HepG2 (cell line): ENCODE measurements around the gene SSH3. TPM values are rescaled to one million over a fixed set of nuclear protein-coding genes. Genes with fewer than 3 reads are reported as not detected.
A peak's percentile ranks its signal among the peaks of the same experiment; 100 is the strongest.

ENCODE experiments used
- ATAC-seq: fragments of 200-7000 bp; cut with Tn5 transposase; 3 replicates; pipeline ENCODE4 v1.9.1; 2020; ENCODE audit warnings: mild to moderate bottlenecking, moderate library complexity
- BruUV-seq: library from RNA; stranded (reverse); fragments of 400-500 nt; replicated peaks from 2 replicates; lab custom pipeline; 2021; lab: Mats Ljungman, UMichigan
- CTCF ChIA-PET: fragments of 300-600 bp; formaldehyde crosslinking; extraction: SDS; loops from one replicate; lab custom pipeline; 2021; ENCODE audit warnings: low total read pairs, inconsistent platforms, low intra/inter-chr PET ratio; lab: Yijun Ruan, JAX
- POLR2A ChIA-PET: fragments of 350-600 bp; sonication (Branson Sonifier 250); formaldehyde crosslinking; loops from one replicate; lab custom pipeline; 2020; ENCODE audit warnings: antibody characterized with exemption, inconsistent platforms; lab: Yijun Ruan, JAX
- DNase-seq: peaks from one replicate; pipeline ENCODE4 v3.0.0-alpha.2; 2015; ENCODE audit warnings: low spot score
- FAIRE-seq: peaks from 3 replicates; lab custom pipeline; 2011; peaks lifted over from hg19 to GRCh38; lab: Jason Lieb, UNC
- H2AFZ ChIP-seq: one replicate; pipeline ENCODE4 v1.6.1; 2011; ENCODE audit warnings: low read length, inconsistent platforms
- H3K27ac ChIP-seq: fragments of 300-600 bp; 3 replicates; pipeline ENCODE4 v1.8.0; 2011; ENCODE audit warnings: mixed run types, mild to moderate bottlenecking, mixed read lengths, low read length, inconsistent platforms; ENCODE audit not compliant: insufficient read depth; ENCODE audit errors: extremely low read length
- H3K27me3 ChIP-seq, 2 experiments: fragments of 200-600 bp in 1 of 2; 2 replicates in 1 of 2; 3 replicates in 1 of 2; pipeline versions ENCODE4 v1.6.0 to v1.8.0; 2011; ENCODE audit warnings: low read length in 2 of 2, mild to moderate bottlenecking in 2 of 2, moderate library complexity in 2 of 2, inconsistent platforms in 1 of 2; ENCODE audit not compliant: insufficient read depth in 2 of 2, control insufficient read depth in 1 of 2
- H3K36me3 ChIP-seq, 2 experiments: fragments of 200-600 bp in 1 of 2; replicated peaks in 1 of 2; 2 replicates in 1 of 2; 3 replicates in 1 of 2; pipeline versions ENCODE4 v1.5.1 to v1.8.0; 2011; ENCODE audit warnings: low read length in 2 of 2, inconsistent platforms in 1 of 2; ENCODE audit not compliant: insufficient read depth in 2 of 2, control insufficient read depth in 1 of 2
- H3K4me1 ChIP-seq: 2 replicates; pipeline ENCODE4 v1.5.1; 2012; ENCODE audit warnings: low read length, inconsistent platforms; ENCODE audit not compliant: insufficient read depth
- H3K4me2 ChIP-seq: 2 replicates; pipeline ENCODE4 v1.6.0; 2011; ENCODE audit warnings: low read depth, low read length, inconsistent platforms
- H3K4me3 ChIP-seq, 3 experiments: fragments of 200-600 bp in 1 of 3; sonication (generic), shearing (Covaris generic) in 1 of 3; replicated peaks in 1 of 3; 2 replicates each; pipeline ENCODE4 v1.5.1; 2011 to 2016; ENCODE audit warnings: low read length in 3 of 3, inconsistent platforms in 2 of 3, low read depth in 2 of 3, mild to moderate bottlenecking in 2 of 3, control low read depth in 1 of 3, mixed read lengths in 1 of 3; ENCODE audit not compliant: insufficient read depth in 1 of 3
- H3K79me2 ChIP-seq: one replicate; pipeline ENCODE4 v1.6.1; 2011; ENCODE audit warnings: low read length, inconsistent platforms; ENCODE audit not compliant: insufficient read depth
- H3K9ac ChIP-seq: 2 replicates; pipeline ENCODE4 v1.6.0; 2011; ENCODE audit warnings: mild to moderate bottlenecking, low read depth, low read length, inconsistent platforms; ENCODE audit not compliant: insufficient read depth
- H3K9me3 ChIP-seq: 2 replicates; pipeline ENCODE4 v1.5.1; 2012; ENCODE audit warnings: mild to moderate bottlenecking, low read length
- H4K20me1 ChIP-seq: 2 replicates; pipeline ENCODE4 v1.6.0; 2011; ENCODE audit warnings: inconsistent platforms, mild to moderate bottlenecking, low read length, moderate library complexity; ENCODE audit not compliant: insufficient read depth
- EP300 ChIP-seq, 3 experiments: sonication (generic) in 1 of 3; formaldehyde crosslinking in 1 of 3; IDR thresholded peaks; 2 replicates each; pipeline versions ENCODE4 v1.5.1 to v1.6.1; 2011 to 2020; ENCODE audit warnings: low read depth in 2 of 3, low read length in 2 of 3, borderline replicate concordance in 1 of 3, improper control_type of control experiment in 1 of 3, mild to moderate bottlenecking in 1 of 3, missing genetic modification reagents in 1 of 3, moderate library complexity in 1 of 3
- FOXK2 ChIP-seq: fragments of 450-650 bp; IDR thresholded peaks from 2 replicates; pipeline ENCODE4 v1.6.1; 2016
- GPN1 ChIP-seq: sonication (generic); formaldehyde crosslinking; IDR thresholded peaks from 2 replicates; pipeline ENCODE4 v1.5.1; 2020; ENCODE audit warnings: missing genetic modification reagents, borderline replicate concordance
- MIXL1 ChIP-seq: IDR thresholded peaks from 2 replicates; pipeline ENCODE4 v1.6.1; 2016
- PAX8 ChIP-seq: sonication (generic); formaldehyde crosslinking; IDR thresholded peaks from 2 replicates; pipeline ENCODE4 v1.8.0; 2022; ENCODE audit warnings: mild to moderate bottlenecking, missing genetic modification reagents, borderline replicate concordance
- SMC3 ChIP-seq: IDR thresholded peaks from 2 replicates; pipeline ENCODE4 v1.6.1; 2011; ENCODE audit warnings: low read length, improper control_type of control experiment
- SP5 ChIP-seq: IDR thresholded peaks from 2 replicates; pipeline ENCODE4 v1.6.1; 2016; ENCODE audit warnings: low read depth, borderline replicate concordance
- THAP11 ChIP-seq: IDR thresholded peaks from 2 replicates; pipeline ENCODE4 v1.6.1; 2016; ENCODE audit warnings: missing biosample characterization, missing genetic modification reagents
- ZBTB7A ChIP-seq: sonication (generic); formaldehyde crosslinking; IDR thresholded peaks from 2 replicates; pipeline ENCODE4 v1.8.0; 2022; ENCODE audit warnings: mild to moderate bottlenecking, missing genetic modification reagents
- ZGPAT ChIP-seq: IDR thresholded peaks from 2 replicates; pipeline ENCODE4 v1.6.1; 2016; ENCODE audit warnings: mild to moderate bottlenecking
- ZMYM3 ChIP-seq: sonication (generic); formaldehyde crosslinking; IDR thresholded peaks from 2 replicates; pipeline ENCODE4 v1.5.1; 2020; ENCODE audit warnings: mild to moderate bottlenecking, missing genetic modification reagents
- ZNF205 ChIP-seq: IDR thresholded peaks from 2 replicates; pipeline ENCODE4 v1.6.1; 2018; ENCODE audit warnings: missing biosample characterization, missing genetic modification reagents
- ZNF367 ChIP-seq: sonication (generic); formaldehyde crosslinking; IDR thresholded peaks from 2 replicates; pipeline ENCODE4 v1.4.0; 2020; ENCODE audit warnings: missing genetic modification reagents, borderline replicate concordance
- WGBS: methylation state at CpG from one replicate; pipeline ENCODE4 v1.1.6; 2017; ENCODE audit warnings: low lambda C conversion rate; 5-methylcytosine and 5-hydroxymethylcytosine counted together
- in situ Hi-C: cut with HindIII; loops from 2 replicates; pipeline ENCODE4 v1.10.0; 2017; ENCODE audit warnings: low pct_unique_long_range_greater_than_20kb; ENCODE audit not compliant: extremely low pct_ligation_motif_present
- intact Hi-C: fragments of 100-400 bp; cut with micrococcal nuclease; formaldehyde crosslinking; loops from one replicate; pipeline ENCODE4 v1.10.0; 2022; ENCODE audit not compliant: unreplicated experiment
- polyA plus RNA-seq, 8 experiments: library from polyadenylated mRNA; depleted of rRNA in 3 of 8; stranded (reverse) in 7 of 8; unstranded in 1 of 8; fragments of >200 nt; fragmentation: Illumina TruSeq in 4 of 8; extraction: Trizol in 4 of 8; gene quantifications; 2 replicates each; pipeline versions ENCODE4 v1.2.1 to v1.2.3, GENCODE V29; 2011 to 2016; ENCODE audit warnings: low read depth in 4 of 8, missing spikeins in 1 of 8, mixed read lengths in 1 of 8; ENCODE audit not compliant: insufficient read depth in 1 of 8
- total RNA-seq, 5 experiments: library from RNA; depleted of rRNA; stranded (reverse); fragments of >200 nt; fragmentation: Illumina TruSeq; extraction: Trizol; gene quantifications; 2 replicates each; pipeline ENCODE4 v1.2.3, GENCODE V29; 2016; ENCODE audit warnings: low read depth in 1 of 5
- TF ChIP-seq, protein P1 (sequence below): sonication (generic); formaldehyde crosslinking; IDR thresholded peaks from 2 replicates; pipeline ENCODE4 v1.5.1; 2020; ENCODE audit warnings: mild to moderate bottlenecking, missing genetic modification reagents, moderate library complexity
- TF ChIP-seq, protein P2 (sequence below): IDR thresholded peaks from 2 replicates; pipeline ENCODE4 v1.6.1; 2016; ENCODE audit warnings: control low read depth

Gene SSH3
- total and polyA plus RNA-seq, 2 of the 13 experiments (the other 11 are each of a cell fraction or from before 2014, with no cell fraction given): 12.4 to 18.8 TPM

GRCh38 chr11:67356387-67356863 is 53.1 kb downstream of the SSH3 start (continued):
- TF ChIP-seq, protein P1, sequence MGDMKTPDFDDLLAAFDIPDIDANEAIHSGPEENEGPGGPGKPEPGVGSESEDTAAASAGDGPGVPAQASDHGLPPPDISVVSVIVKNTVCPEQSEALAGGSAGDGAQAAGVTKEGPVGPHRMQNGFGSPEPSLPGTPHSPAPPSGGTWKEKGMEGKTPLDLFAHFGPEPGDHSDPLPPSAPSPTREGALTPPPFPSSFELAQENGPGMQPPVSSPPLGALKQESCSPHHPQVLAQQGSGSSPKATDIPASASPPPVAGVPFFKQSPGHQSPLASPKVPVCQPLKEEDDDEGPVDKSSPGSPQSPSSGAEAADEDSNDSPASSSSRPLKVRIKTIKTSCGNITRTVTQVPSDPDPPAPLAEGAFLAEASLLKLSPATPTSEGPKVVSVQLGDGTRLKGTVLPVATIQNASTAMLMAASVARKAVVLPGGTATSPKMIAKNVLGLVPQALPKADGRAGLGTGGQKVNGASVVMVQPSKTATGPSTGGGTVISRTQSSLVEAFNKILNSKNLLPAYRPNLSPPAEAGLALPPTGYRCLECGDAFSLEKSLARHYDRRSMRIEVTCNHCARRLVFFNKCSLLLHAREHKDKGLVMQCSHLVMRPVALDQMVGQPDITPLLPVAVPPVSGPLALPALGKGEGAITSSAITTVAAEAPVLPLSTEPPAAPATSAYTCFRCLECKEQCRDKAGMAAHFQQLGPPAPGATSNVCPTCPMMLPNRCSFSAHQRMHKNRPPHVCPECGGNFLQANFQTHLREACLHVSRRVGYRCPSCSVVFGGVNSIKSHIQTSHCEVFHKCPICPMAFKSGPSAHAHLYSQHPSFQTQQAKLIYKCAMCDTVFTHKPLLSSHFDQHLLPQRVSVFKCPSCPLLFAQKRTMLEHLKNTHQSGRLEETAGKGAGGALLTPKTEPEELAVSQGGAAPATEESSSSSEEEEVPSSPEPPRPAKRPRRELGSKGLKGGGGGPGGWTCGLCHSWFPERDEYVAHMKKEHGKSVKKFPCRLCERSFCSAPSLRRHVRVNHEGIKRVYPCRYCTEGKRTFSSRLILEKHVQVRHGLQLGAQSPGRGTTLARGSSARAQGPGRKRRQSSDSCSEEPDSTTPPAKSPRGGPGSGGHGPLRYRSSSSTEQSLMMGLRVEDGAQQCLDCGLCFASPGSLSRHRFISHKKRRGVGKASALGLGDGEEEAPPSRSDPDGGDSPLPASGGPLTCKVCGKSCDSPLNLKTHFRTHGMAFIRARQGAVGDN (CRISPR knock-in tag): peak; percentile 16; the same call in 1 of the 2 replicates
- TF ChIP-seq, protein P2, sequence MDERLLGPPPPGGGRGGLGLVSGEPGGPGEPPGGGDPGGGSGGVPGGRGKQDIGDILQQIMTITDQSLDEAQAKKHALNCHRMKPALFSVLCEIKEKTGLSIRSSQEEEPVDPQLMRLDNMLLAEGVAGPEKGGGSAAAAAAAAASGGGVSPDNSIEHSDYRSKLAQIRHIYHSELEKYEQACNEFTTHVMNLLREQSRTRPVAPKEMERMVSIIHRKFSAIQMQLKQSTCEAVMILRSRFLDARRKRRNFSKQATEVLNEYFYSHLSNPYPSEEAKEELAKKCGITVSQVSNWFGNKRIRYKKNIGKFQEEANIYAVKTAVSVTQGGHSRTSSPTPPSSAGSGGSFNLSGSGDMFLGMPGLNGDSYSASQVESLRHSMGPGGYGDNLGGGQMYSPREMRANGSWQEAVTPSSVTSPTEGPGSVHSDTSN (CRISPR knock-in tag): no peak

GRCh38 chr11:67356864-67357561 is 53.7 kb downstream of the SSH3 start:
- WGBS: 7% methylated on average over 2 of the region's 3 CpGs
- H3K4me1 ChIP-seq: peaks cover 46% of the 10 kb centered on the region
- H3K79me2 ChIP-seq: no peaks in the 10 kb centered on the region
- ChIA-PET POLR2A (interaction anchor here (1.8 to 9.7 kb wide), 2 partner anchors 21 to 35 kb away, joined by 5 to 365 read pairs; partner anchors contain the start of genes CLCF1 and RAD9A), CTCF (interaction anchor here (0.6 to 4.1 kb wide), 3 partner anchors 11 to 26 kb away, joined by 3 to 45 read pairs (median 9); partner anchors contain the start of gene CLCF1)
- intact Hi-C loops: loop anchor here (1.0 kb wide), 2 partner anchors 16 to 25 kb away; partner anchors contain the start of gene CLCF1
- no peaks in the 10 kb centered on the region for H3K27me3 ChIP-seq
- in situ Hi-C loops: no loop called here
- no peaks in the 10 kb centered on the region for H3K36me3 ChIP-seq
- H2AFZ ChIP-seq: no peak overlapping the region
- no peak for ATAC-seq
- H3K9ac ChIP-seq: peak overlapping the region; percentile 63; the same call in 1 of the 2 replicates
- H3K4me3 ChIP-seq: peak overlapping the region in 1 of 3 experiments; percentile 90; a peak in 1 of 6 replicates
- peak overlapping the region; percentile 96 for H3K4me2 ChIP-seq
- no peaks in the 10 kb centered on the region for H4K20me1 ChIP-seq
- DNase-seq: peak; percentile 76
- no peaks in the 10 kb centered on the region for H3K9me3 ChIP-seq
- no TSS peak for BruUV-seq
- FAIRE-seq: peak; percentile 92
- no peak overlapping the region for H3K27ac ChIP-seq
- TF ChIP-seq PAX8 (CRISPR knock-in tag): no peak
- no peak for TF ChIP-seq ZBTB7A (CRISPR knock-in tag)
- TF ChIP-seq GPN1: no peak
- TF ChIP-seq THAP11 (CRISPR knock-in tag): peak; percentile 69
- TF ChIP-seq SMC3: peak; percentile 96
- TF ChIP-seq EP300 (IDR thresholded peaks at IDR 0.05; ENCODE audit: low read depth in 2 of 2, low read length in 2 of 2): 0 out of 4 replicates have a peak, but pooled peaks of 1 of the 2 experiments have one; percentile 12
- TF ChIP-seq EP300 (CRISPR knock-in tag; IDR thresholded peaks at IDR 0.05; ENCODE audit: borderline replicate concordance): no peak
- TF ChIP-seq ZNF367 (CRISPR knock-in tag): no peak
- no peak for TF ChIP-seq SP5 (CRISPR knock-in tag)
- TF ChIP-seq ZMYM3 (CRISPR knock-in tag): peak; percentile 40
- no peak for TF ChIP-seq ZNF205 (CRISPR knock-in tag)
- 0 out of 2 replicates have a peak, but pooled peaks have one; percentile 30 for TF ChIP-seq MIXL1
- no peak for TF ChIP-seq ZGPAT
- TF ChIP-seq FOXK2: no peak
